ENCODE measurements around the gene MAP2K7.
"Not testable (repeated sequence)": the region's sequence is repeated elsewhere in the genome, so short reads cannot be mapped to it uniquely, and the experiment has no call there.

Gene MAP2K7

DNA sequence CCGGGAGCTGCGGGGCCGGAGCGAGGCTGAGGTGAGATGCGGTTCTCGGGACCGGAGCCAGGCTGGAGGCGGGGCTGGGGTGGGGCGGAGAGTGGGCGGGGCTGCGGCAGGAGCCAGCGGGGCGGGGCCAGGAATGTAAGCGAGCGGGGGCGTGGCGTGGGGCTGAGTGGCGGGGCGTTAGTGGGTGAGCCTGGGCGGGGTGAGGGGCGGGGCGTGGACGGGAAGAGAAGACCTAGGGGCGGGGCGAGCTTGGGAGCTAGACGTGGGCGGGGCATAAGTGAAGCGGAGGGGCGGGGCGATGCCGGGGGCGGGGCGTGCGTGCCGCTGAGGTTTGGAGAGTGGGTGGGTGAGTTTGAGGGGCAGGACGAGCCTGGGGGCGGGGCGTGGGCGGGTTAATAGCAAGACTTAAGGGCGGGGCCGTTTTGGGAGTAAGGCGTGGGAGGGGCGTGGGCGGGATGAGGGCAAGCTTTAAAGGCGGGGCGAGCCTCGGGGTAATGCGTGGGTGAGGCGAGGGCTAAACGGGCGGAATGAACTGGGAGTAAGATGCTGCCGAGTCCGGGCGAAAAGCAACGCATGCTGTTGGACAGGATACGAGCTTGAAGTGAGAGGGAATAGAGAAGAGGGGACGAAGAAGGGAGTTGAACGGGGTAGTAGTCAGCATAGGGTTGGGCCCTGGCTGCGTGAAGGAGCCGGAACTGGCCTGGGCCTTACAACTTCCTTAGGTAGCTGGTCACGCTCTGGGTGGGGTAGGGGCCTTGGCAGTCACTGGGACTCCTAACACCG lies 17.0 kb downstream of the MAP2K7 start:
- peak; percentile 98 to 100 for DNase-seq

DNA sequence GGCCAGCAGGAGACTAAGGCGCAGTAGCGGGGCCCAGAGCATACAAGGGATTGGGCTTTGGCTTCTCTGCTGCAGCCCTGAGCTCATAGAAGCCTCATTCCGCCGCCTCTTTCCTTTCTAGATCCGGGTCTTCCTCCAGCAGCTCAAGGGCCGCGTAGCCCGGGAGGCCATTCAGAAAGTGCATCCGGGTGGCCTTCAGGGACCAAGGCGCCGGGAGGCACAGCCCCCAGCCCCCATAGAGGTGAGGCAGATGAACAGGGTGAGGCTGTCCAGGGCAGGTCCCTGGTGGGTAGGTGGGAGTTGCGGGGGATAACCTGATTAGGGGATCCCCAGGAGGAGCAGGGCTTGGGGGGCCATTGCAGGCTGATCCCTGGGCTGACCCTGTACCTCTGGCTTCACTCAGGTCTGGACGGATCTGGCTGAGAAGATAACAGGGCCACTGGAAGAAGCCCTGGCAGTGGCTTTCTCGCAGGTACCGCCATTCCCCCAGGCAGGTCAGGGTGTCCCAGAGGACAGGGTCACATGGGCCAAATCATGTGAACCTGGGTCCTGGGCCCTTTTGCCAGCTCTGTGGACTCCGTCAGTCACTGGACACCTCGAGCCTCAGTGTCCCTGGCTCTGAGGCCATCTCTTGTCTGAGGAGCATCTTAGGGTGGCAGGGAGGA lies 17.8 kb downstream of the MAP2K7 start:
- DNase-seq: no peak

DNA sequence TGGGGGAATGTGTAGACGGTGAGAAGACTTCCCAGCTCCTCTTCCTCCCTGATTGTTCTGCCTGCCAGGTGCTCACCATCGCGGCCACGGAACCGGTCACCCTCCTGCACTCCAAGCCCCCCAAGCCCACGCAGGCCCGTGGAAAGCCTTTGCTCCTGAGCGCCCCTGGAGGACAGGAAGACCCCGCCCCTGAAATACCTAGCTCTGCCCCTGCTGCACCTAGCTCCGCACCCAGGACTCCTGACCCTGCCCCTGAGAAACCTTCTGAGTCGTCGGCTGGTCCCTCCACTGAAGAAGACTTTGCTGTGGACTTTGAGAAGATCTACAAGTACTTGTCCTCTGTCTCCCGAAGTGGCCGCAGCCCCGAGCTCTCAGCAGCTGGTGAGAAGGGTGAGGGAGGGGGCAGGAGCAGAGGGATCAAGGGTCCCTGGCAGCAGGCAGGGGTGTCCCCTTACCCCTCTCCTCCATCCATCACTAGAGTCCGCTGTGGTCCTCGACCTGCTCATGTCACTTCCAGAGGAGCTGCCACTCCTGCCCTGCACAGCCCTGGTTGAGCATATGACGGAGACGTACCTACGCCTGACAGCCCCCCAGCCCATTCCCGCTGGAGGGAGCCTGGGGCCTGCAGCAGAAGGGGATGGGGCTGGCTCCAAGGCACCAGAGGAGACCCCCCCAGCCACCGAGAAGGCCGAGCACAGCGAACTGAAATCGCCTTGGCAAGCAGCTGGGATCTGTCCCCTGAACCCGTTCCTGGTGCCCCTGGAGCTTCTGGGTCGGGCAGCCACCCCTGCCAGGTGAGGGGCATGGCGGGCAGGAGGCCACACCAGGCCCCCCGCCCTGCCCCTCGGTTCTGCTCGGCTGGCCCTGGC lies 18.5 kb downstream of the MAP2K7 start:
- DNase-seq: no peak

- DNase-seq: no peak
These were observed 19.1 kb downstream of the MAP2K7 start for GRCh38 chr19:7922836-7923195.

- no peak for DNase-seq
These were observed 19.9 kb downstream of the MAP2K7 start for GRCh38 chr19:7923295-7924191.

GRCh38 chr19:7924241-7924640 lies 20.6 kb downstream of the MAP2K7 start:
- no peak for DNase-seq

GRCh38 chr19:7924651-7925170 lies 21.0 kb downstream of the MAP2K7 start:
- no peak for DNase-seq

GRCh38 chr19:7925171-7925851 lies 21.6 kb downstream of the MAP2K7 start:
- DNase-seq: peak; percentile 18 to 58

DNA sequence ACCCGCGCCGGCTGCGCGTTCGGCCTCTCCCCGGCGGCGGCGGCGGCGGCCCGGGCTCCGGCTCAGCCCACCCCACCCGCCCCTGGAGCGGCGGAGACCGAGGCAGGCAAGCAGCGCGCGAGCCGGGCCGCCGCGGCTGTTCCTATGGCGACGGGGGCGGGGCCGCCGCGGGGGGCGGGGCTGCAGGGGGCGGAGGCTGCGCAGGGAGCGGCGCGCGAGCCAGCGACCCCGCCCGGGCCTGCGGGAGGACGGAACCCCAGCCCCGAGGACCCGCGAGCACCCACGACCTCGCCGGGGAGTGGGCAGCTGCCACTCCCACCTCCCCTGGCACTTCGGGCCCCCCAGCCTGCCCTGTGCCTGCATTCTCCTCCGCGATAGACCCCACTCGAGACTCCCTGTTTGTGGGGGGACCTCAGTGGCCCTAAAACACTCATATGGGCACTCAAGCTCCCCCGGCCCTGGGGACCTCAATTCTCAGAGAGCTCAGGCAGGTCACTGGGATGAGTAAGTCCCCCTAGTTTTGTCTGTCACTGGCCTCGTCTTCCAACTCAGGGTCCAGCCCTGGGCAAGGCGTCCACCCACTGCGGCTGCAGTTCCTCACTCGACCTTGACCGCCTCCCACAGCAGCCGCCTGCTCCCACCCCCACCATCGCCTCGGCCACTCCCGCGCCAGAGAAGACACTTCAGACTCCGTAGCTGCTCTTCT lies 22.5 kb downstream of the MAP2K7 start, which contains the start of gene CTXN1:
TSS of gene CTXN1 (minus strand) at position 115 of the 706 bp plus-strand sequence. CDS start 597 bp downstream, outside the sequence.
- peak in 1 of 2 donors; percentile 37 for DNase-seq

DNA sequence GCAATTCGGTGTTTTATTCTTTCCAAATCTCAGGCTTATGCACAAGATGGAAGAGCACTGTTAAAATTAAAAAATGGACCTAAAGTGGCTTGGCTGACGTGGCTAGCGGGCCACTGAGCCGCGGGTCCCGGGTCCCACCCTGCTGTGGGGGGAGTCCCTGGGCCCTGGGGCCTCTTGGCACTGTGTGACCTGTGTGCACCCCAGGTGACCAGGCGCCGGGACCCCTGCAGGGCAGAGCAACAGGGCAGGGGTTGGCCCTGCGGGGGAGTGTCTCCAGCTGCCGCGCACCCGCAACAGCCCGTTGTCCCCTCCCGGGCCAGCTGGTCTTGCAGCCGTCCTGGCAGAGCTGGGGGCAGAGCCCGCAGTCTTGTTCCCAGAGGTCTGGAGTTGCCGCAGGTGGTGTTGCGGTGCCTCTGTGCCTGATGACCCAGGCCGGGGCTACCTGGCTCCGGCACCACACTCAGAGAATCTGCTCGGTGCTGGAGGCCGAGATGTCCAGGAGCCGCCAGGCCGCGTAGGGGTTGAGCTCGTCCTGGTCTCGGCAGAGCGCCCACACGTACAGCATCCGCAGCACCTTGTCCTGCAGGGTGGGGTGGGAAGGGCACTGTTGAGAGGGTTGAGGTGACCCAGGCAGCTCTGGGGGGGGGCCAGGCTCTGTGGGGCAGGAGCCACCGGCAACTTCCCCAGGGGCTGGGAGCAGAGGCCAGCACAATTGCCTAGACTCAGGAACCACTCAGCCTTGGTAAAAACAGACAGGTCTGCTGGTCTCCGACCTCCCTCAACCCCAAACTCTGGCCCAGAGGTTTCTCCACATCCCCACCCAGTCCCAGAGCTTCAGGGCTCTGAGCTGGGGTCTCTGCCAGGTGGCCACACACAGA lies 23.3 kb downstream of the MAP2K7 start:
- no peak for DNase-seq

GRCh38 chr19:7927605-7928333 lies 24.1 kb downstream of the MAP2K7 start:
- no peak for DNase-seq

DNA sequence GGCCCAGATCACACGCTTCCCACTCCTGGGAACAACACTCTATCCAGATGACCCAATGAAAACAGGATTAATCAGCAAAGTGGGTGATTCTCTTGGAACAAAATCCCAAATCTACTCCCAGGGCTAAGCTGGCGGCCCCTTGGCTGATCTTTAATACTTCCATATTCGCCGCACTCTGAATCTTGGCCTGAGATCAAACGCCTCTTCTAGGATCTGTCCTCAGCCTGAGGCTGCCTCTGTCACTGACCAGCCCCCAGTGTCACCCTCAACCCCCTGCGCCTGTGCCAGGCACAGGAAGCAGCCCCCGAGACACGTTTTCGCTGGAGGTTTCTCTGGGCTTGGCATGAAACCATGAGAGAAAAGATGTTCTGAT lies 24.6 kb downstream of the MAP2K7 start:
- DNase-seq: no peak

DNA sequence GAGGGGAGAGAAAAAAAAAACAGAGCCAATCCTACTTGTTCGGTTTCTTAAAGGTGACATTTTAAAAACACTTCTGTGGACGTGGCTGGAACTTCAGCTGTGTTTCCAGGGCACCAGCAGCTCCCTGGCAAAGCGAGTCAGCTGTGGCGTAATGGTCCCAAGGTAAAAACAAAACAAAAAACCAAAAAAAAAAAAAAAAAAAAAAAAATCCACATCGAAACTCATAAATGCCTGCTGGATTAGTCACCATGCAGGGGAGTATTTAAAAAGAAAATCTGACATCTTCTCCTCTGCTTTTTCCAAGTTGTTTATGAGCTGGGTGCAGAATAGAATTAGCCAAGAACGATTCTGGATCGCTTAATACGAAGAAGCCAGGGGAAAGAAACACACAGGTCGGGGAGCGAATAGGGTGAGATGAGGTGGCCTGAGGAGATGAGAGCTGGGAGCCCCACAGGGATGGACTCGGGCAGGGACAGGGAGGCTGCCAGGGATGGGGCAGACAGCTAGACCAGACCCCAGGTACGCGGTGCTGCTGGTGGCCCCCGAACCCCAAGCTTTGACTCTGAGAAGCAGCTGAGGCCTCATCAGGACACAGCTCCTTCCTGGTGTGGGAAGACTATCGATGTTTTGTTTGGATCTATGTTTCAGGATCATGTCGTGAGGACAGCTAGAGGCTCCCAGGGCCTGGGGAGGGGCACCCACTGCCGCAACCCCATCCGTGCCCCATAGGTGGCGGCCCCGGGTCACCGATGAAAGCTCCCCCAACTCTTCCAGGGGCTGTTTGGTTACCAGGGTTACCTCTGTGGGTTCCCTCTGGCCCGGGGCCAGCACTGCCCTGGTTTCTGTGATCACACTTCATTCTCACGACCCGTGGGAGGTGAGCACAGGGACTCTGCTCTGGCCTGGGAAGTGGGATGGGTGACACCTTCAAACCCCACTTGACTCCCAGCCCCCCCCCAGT lies 25.3 kb downstream of the MAP2K7 start:
- peak in 1 of 2 donors; percentile 80 for DNase-seq

DNA sequence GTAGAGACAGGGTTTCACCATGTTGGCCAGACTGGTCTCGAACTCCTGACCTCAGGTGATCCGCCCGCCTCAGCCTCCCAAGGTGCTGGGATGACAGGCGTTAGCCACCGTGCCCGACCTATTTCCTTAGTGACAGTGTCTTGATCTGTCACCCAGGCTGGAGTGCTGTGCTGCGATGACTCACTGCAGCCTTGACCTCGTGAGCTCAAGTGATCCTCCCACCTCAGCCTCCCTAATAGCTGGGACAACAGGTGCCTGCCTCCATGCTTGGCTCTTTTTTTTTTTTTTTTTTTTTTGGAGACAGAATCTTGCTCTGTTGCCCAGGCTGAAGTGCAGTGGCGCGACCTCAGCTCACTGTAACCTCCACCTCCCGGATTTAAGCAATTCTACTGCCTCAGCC lies 26.4 kb downstream of the MAP2K7 start:
- not testable (repeated sequence) for DNase-seq

- no peak for DNase-seq
These were observed 27.1 kb downstream of the MAP2K7 start for GRCh38 chr19:7930765-7931164.

GRCh38 chr19:7931221-7932061 lies 27.8 kb downstream of the MAP2K7 start:
- DNase-seq: no peak

All from bone marrow (tissue), 2 donors.